Prostate gland (tissue), 2 donors: ENCODE measurements around the gene DUSP14.

Experiments used
- POLR2A ChIP-seq: fragments of 450-650 bp; IDR thresholded peaks from one replicate; pipeline ENCODE4 v1.6.1; 2016; ENCODE audit warnings: antibody characterized with exemption, mild to moderate bottlenecking
- POLR2AphosphoS5 ChIP-seq: sonication (generic); formaldehyde crosslinking; IDR thresholded peaks from one replicate; pipeline ENCODE4 v1.6.1; 2017; ENCODE audit warnings: antibody characterized with exemption
- TF ChIP-seq, protein P1 (sequence below), 4 experiments: fragments of 200-600 bp in 2 of 4; fragments of 450-650 bp in 2 of 4; sonication (generic) in 2 of 4; IDR thresholded peaks; 1 replicate in 3 of 4; 2 replicates in 1 of 4; pipeline ENCODE4 v1.5.1; 2016 to 2019; ENCODE audit warnings: antibody characterized with exemption in 4 of 4, mild to moderate bottlenecking in 2 of 4, moderate library complexity in 2 of 4

DNA sequence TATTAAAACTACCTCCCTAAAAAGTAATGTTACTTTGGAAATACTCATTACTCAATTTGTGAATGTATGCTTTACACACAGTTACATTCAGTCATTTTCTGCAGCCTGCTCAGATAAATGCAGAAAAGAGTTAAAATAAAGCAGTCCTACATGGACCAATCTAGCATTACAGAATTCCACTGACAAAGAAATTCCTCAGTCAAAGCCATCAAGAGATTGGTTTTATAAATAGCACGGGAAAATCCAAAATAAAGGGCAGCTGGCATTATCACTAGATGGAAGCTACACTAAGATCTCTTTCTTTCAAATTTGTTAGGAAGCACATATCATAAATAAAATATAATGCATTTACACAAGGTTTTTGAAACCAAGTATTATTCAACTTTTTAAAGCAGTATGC is 58.3 kb downstream of the DUSP14 start:
- TF ChIP-seq POLR2A (no peak), POLR2AphosphoS5 (no peak)
- TF ChIP-seq, protein P1, sequence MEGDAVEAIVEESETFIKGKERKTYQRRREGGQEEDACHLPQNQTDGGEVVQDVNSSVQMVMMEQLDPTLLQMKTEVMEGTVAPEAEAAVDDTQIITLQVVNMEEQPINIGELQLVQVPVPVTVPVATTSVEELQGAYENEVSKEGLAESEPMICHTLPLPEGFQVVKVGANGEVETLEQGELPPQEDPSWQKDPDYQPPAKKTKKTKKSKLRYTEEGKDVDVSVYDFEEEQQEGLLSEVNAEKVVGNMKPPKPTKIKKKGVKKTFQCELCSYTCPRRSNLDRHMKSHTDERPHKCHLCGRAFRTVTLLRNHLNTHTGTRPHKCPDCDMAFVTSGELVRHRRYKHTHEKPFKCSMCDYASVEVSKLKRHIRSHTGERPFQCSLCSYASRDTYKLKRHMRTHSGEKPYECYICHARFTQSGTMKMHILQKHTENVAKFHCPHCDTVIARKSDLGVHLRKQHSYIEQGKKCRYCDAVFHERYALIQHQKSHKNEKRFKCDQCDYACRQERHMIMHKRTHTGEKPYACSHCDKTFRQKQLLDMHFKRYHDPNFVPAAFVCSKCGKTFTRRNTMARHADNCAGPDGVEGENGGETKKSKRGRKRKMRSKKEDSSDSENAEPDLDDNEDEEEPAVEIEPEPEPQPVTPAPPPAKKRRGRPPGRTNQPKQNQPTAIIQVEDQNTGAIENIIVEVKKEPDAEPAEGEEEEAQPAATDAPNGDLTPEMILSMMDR (IDR thresholded peaks at IDR 0.05) = no peak
